HCT116 (cell line): ENCODE data around the gene TSEN34. TPM values are rescaled to one million over a fixed set of nuclear protein-coding genes. Genes with fewer than 3 reads are reported as not detected.

ENCODE experiments used
- ATAC-seq: fragments of 200-7000 bp; cut with Tn5 transposase; 2 replicates; pipeline ENCODE4 v1.9.1; 2020; ENCODE audit warnings: mild to moderate bottlenecking, moderate library complexity
- BruUV-seq: library from RNA; stranded (reverse); fragments of 400-500 nt; replicated peaks from 2 replicates; lab custom pipeline; 2021; lab: Mats Ljungman, UMichigan
- CTCF ChIA-PET: fragments of 300-600 bp; sonication (Branson Sonifier 250); formaldehyde crosslinking; loops from one replicate; lab custom pipeline; 2021; ENCODE audit warnings: antibody characterized with exemption; lab: Charles Lee
- POLR2A ChIA-PET: fragments of 300-600, 350-600 bp; sonication (Branson Sonifier 250); formaldehyde crosslinking; loops from one replicate; lab custom pipeline; 2021; ENCODE audit warnings: antibody characterized with exemption; lab: Charles Lee
- RAD21 ChIA-PET, 2 experiments: fragments of 300-600 bp; sonication (Branson Sonifier 250); formaldehyde crosslinking; loops; one replicate each; lab custom pipeline; 2023; ENCODE audit warnings: low total read pairs in 2 of 2; ENCODE audit not compliant: uncharacterized antibody in 2 of 2, unreplicated experiment in 2 of 2, low non-redundant PET in 1 of 2; lab: Charles Lee
- DNase-seq: peaks from one replicate; pipeline ENCODE4 v3.0.0-alpha.2; 2010; ENCODE audit warnings: low read depth, low spot score
- H2AFZ ChIP-seq: fragments of 200-600 bp; shearing (Covaris generic), sonication (generic); 2 replicates; pipeline ENCODE4 v1.6.1; 2017; ENCODE audit warnings: low read depth, mixed run types, mixed read lengths, antibody characterized with exemption, low read length; ENCODE audit not compliant: poor library complexity, severe bottlenecking
- H3K27ac ChIP-seq: 2 replicates; pipeline ENCODE4 v1.5.1; 2012; ENCODE audit warnings: low read depth, low read length
- H3K27me3 ChIP-seq: fragments of 200-600 bp; sonication (generic); 2 replicates; pipeline ENCODE4 v1.6.1; 2016; ENCODE audit warnings: mixed run types, low read length, mixed read lengths; ENCODE audit not compliant: insufficient read depth
- H3K36me3 ChIP-seq, 2 experiments: fragments of 200-500 bp in 1 of 2; fragments of 200-600 bp in 1 of 2; sonication (Bioruptor generic) in 1 of 2; sonication (generic) in 1 of 2; 2 replicates each; pipeline versions ENCODE4 v1.5.1 to v1.6.1; 2014 to 2016; ENCODE audit warnings: low read length in 2 of 2, inconsistent platforms in 1 of 2, mixed read lengths in 1 of 2, mixed run types in 1 of 2; ENCODE audit not compliant: insufficient read depth in 2 of 2, control insufficient read depth in 1 of 2
- H3K4me1 ChIP-seq, 2 experiments: fragments of 200-600 bp in 1 of 2; sonication (generic) in 1 of 2; 2 replicates each; pipeline versions ENCODE4 v1.5.1 to v1.6.1; 2012 to 2017; ENCODE audit warnings: low read length in 2 of 2, inconsistent platforms in 1 of 2, mild to moderate bottlenecking in 1 of 2, mixed read lengths in 1 of 2, mixed run types in 1 of 2, moderate library complexity in 1 of 2; ENCODE audit not compliant: insufficient read depth in 2 of 2, control insufficient read depth in 1 of 2
- H3K4me2 ChIP-seq: fragments of 200-600 bp; sonication (generic); 2 replicates; pipeline ENCODE4 v1.6.1; 2017; ENCODE audit warnings: mixed run types, low read length, mixed read lengths
- H3K4me3 ChIP-seq, 2 experiments: fragments of 200-600 bp in 1 of 2; sonication (generic) in 1 of 2; replicated peaks in 1 of 2; 2 replicates each; pipeline ENCODE4 v1.5.1; 2011 to 2016; ENCODE audit warnings: low read length in 2 of 2, control low read depth in 1 of 2, low read depth in 1 of 2, mild to moderate bottlenecking in 1 of 2, mixed read lengths in 1 of 2, mixed run types in 1 of 2
- H3K79me2 ChIP-seq: fragments of 200-600 bp; sonication (generic); 2 replicates; pipeline ENCODE4 v1.6.1; 2017; ENCODE audit warnings: mild to moderate bottlenecking, mixed run types, low read length, moderate library complexity, mixed read lengths; ENCODE audit not compliant: insufficient read depth
- H3K9ac ChIP-seq: fragments of 200-600 bp; sonication (generic); 2 replicates; pipeline ENCODE4 v1.6.1; 2016; ENCODE audit warnings: low read length, mixed read lengths
- H3K9me2 ChIP-seq: fragments of 200-600 bp; sonication (generic), shearing (Covaris generic); 2 replicates; pipeline ENCODE4 v1.6.1; 2017; ENCODE audit warnings: mixed run types, mild to moderate bottlenecking, moderate library complexity; ENCODE audit not compliant: insufficient read depth
- H3K9me3 ChIP-seq, 2 experiments: fragments of 200-500 bp in 1 of 2; fragments of 200-600 bp in 1 of 2; sonication (Bioruptor generic) in 1 of 2; sonication (generic) in 1 of 2; 2 replicates each; pipeline ENCODE4 v1.6.1; 2014 to 2017; ENCODE audit warnings: low read length in 2 of 2, mixed read lengths in 2 of 2, inconsistent platforms in 1 of 2, low read depth in 1 of 2, mild to moderate bottlenecking in 1 of 2, mixed run types in 1 of 2, moderate library complexity in 1 of 2; ENCODE audit not compliant: control insufficient read depth in 1 of 2, insufficient read depth in 1 of 2
- H4K20me1 ChIP-seq: fragments of 200-600 bp; sonication (generic), shearing (Covaris generic); 2 replicates; pipeline ENCODE4 v1.6.1; 2017; ENCODE audit warnings: mixed run types, mild to moderate bottlenecking, moderate library complexity; ENCODE audit not compliant: insufficient read depth
- CBX3 ChIP-seq: IDR thresholded peaks from 2 replicates; pipeline ENCODE4 v1.6.1; 2012; ENCODE audit warnings: low read depth
- CEBPB ChIP-seq: IDR thresholded peaks from 2 replicates; pipeline ENCODE4 v1.6.1; 2012; ENCODE audit warnings: low read depth
- EZH2phosphoT487 ChIP-seq: fragments of 200-600 bp; IDR thresholded peaks from 2 replicates; pipeline ENCODE4 v1.6.1; 2018; ENCODE audit warnings: antibody characterized with exemption, borderline replicate concordance
- FOSL1 ChIP-seq: IDR thresholded peaks from 2 replicates; pipeline ENCODE4 v1.6.1; 2012; ENCODE audit warnings: low read depth
- JUND ChIP-seq: IDR thresholded peaks from 2 replicates; pipeline ENCODE4 v1.6.1; 2012
- MAX ChIP-seq: IDR thresholded peaks from 2 replicates; pipeline ENCODE4 v1.6.1; 2012
- POLR2AphosphoS5 ChIP-seq: IDR thresholded peaks from 2 replicates; pipeline ENCODE4 v1.6.1; 2011; ENCODE audit warnings: mild to moderate bottlenecking, low read depth, low read length, moderate library complexity
- SIN3A ChIP-seq: IDR thresholded peaks from 2 replicates; pipeline ENCODE4 v1.6.1; 2012; ENCODE audit warnings: low read depth
- SP1 ChIP-seq: IDR thresholded peaks from 2 replicates; pipeline ENCODE4 v1.6.1; 2012; ENCODE audit warnings: low read depth
- ZFX ChIP-seq: fragments of 450-650 bp; IDR thresholded peaks from 2 replicates; pipeline ENCODE4 v1.6.1; 2017
- intact Hi-C: fragments of 100-400 bp; cut with micrococcal nuclease; formaldehyde crosslinking; loops from 2 replicates; pipeline ENCODE4 v1.10.0; 2022
- total RNA-seq: library from RNA; stranded (reverse); gene quantifications from one replicate; pipeline ENCODE4 v1.2.1, GENCODE V29; 2021; ENCODE audit not compliant: unreplicated experiment

Gene TSEN34
- total RNA-seq, 1 experiment from 2014 or later = 99.9 TPM

DNA sequence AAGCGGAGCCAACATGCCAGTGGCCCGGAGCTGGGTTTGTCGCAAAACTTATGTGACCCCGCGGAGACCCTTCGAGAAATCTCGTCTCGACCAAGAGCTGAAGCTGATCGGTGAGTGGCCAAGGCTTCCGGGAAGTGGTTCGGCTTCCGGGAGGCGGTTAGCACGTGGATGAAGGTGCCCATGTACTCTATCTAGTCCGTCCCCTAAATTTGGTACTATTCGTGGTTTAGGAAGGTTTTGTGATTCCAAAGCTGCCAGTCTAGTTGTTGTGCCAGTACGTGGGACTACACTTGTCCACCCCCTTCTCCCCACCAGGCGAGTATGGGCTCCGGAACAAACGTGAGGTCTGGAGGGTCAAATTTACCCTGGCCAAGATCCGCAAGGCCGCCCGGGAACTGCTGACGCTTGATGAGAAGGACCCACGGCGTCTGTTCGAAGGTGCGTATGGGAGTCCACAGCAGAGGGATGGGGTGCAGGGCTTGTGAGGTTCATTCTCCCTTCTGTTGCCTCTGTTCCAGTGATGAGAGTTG is 10.1 kb downstream of the TSEN34 start:
- H2AFZ ChIP-seq = no peak overlapping the region
- peaks cover 60% of the 10 kb centered on the region for H3K79me2 ChIP-seq
- ATAC-seq (no peak; the same call in 1 of the 2 replicates), DNase-seq (no peak)
- TF ChIP-seq POLR2AphosphoS5 = no peak
- no peaks in the 10 kb centered on the region for H3K27me3 ChIP-seq
- peak overlapping the region; percentile 81 for H3K27ac ChIP-seq
- peaks cover 46% of the 10 kb centered on the region; the same call in 1 of the 2 replicates for H4K20me1 ChIP-seq
- TSS peak; percentile 68 for BruUV-seq
- peak overlapping the region; percentile 99 for H3K9ac ChIP-seq
- H3K36me3 ChIP-seq = peaks cover 41 to 51% of the 10 kb centered on the region in 2 experiments
- ChIA-PET RAD21 (interaction anchor here in 1 of 2 experiments (0.6 kb wide), 1 partner anchor 22 kb away, joined by 3 read pairs; no protein-coding TSS in a partner anchor), POLR2A (interaction anchor here (0.8 to 5.7 kb wide), 9 partner anchors 9 to 248 kb away, joined by 3 to 126 read pairs (median 5); partner anchors contain the start of genes CNOT3, LENG8, MBOAT7 and TMC4), CTCF (no interaction called here)
- peaks cover 9 to 35% of the 10 kb centered on the region in 2 experiments for H3K4me1 ChIP-seq
- no peaks in the 10 kb centered on the region for H3K9me2 ChIP-seq
- no peaks in the 10 kb centered on the region for H3K9me3 ChIP-seq
- H3K4me2 ChIP-seq = peak overlapping the region; percentile 97
- H3K4me3 ChIP-seq = peak overlapping the region; percentile 83 to 99
- intact Hi-C loops = no loop called here

DNA sequence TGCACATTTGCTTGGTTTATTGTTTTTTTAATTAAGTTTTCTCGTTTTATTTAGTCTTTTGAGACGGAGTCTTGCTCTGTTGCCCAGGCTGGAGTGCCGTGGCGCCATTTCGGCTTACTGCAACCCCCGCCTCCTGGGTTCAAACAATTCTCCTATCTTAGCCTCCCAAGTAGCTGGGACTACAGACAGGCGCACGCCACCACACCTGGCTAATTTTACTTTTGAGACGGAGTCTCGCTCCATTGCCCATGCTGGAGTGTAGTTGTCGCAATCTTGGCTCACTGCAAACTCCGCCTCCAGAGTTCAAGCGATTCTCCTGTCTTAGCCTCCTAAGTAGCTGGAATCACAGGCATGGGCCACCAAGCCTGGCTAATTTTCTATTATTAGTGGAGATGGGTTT is 10.9 kb downstream of the TSEN34 start:
- BruUV-seq = no TSS peak
- POLR2A ChIA-PET = interaction anchor here (4.2 to 5.7 kb wide), 2 partner anchors 13 to 65 kb away, joined by 26 to 126 read pairs; partner anchors contain the start of genes CNOT3, MBOAT7 and TSEN34

More for the DNA sequence above, 10.9 kb downstream of the TSEN34 start:
- intact Hi-C loops = no loop called here
- H4K20me1 ChIP-seq = peaks cover 54% of the 10 kb centered on the region; the same call in 1 of the 2 replicates
- H3K9me2 ChIP-seq = no peaks in the 10 kb centered on the region
- CTCF ChIA-PET = no interaction called here
- DNase-seq (no peak), ATAC-seq (no peak)
- peak overlapping the region; percentile 83 to 99 for H3K4me3 ChIP-seq
- H3K36me3 ChIP-seq = peaks cover 48 to 59% of the 10 kb centered on the region in 2 experiments
- TF ChIP-seq JUND (no peak), SIN3A (no peak), CEBPB (no peak), FOSL1 (no peak), ZFX (no peak), SP1 (no peak), MAX (no peak), EZH2phosphoT487 (no peak), CBX3 (no peak)
- peaks cover 9 to 42% of the 10 kb centered on the region in 2 experiments for H3K4me1 ChIP-seq
- H3K4me2 ChIP-seq = peak overlapping the region; percentile 97
- RAD21 ChIA-PET = no interaction called here
- peak overlapping the region; percentile 99 for H3K9ac ChIP-seq
- no peaks in the 10 kb centered on the region for H3K27me3 ChIP-seq
- H3K27ac ChIP-seq = peak overlapping the region; percentile 81
- H3K79me2 ChIP-seq = peaks cover 68% of the 10 kb centered on the region
- H2AFZ ChIP-seq = no peak overlapping the region
- H3K9me3 ChIP-seq = no peaks in the 10 kb centered on the region
